NB4 (cell line): ENCODE results near the gene IFITM1.

Source experiments
- DNase-seq: peaks from one replicate; pipeline ENCODE4 v3.0.0; 2010; ENCODE audit warnings: low read depth
- H3K4me3 ChIP-seq: one replicate; pipeline ENCODE4 v1.5.1; 2011; ENCODE audit warnings: mild to moderate bottlenecking, low read depth, low read length, moderate library complexity
- MYC ChIP-seq: IDR thresholded peaks from 2 replicates; pipeline ENCODE4 v1.6.1; 2011; ENCODE audit warnings: low read depth, low read length
- POLR2A ChIP-seq: IDR thresholded peaks from 2 replicates; pipeline ENCODE4 v1.6.1; 2011; ENCODE audit warnings: mild to moderate bottlenecking; ENCODE audit not compliant: insufficient read length; ENCODE audit errors: extremely low read depth
- TF ChIP-seq, protein P1 (sequence below): IDR thresholded peaks from 2 replicates; pipeline ENCODE4 v1.6.1; 2011; ENCODE audit warnings: low read depth, low read length
- TF ChIP-seq, protein P2 (sequence below): IDR thresholded peaks from one replicate; pipeline ENCODE4 v1.5.1; 2012; ENCODE audit warnings: low read depth, low read length

IFITM1 gene

DNA sequence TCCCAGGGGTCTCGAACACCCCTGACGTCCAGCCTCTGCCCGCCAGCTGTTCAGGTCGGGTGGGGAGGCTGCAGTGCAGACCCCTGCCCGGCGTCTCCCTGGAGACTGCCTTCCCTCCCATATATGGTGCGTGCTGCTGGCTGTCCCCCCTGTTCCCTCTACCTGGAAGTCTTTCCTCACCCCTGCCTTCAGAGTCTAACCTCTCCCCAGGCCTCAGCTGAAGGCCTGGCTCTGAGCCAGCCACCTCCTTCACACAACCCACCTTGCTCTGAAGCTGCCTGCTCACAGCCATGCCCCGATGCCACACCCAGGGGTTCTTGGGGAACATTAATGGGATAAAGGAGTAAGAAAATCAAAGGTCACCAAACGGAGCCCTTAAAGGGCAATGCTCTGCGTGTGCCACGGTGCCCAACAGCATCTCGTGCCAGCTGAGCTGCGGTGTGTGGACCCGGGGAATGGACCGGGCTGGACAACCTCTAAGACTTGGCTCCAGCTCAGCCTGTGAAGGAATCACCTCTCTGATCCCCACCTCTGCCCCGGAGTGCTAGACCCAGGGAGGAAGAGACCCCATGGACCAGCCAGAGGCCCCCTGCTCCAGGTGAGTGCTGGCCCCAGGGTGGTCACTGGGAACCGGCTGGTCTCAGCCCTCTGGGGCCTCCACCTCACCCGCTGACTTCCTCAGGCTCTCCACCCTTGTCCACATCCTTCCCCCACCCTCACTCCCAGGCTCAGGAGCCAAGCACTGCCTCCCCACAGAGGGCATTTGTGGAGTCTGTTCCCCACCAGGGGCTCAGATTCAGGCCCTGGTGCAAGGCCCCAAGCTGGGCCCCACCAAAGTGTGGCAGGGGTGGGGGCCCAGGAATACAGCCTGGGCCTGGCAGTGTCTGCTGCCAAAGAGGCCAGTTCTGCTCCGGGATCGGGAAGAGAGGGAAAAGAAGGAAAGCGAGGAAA, 35.6 kb upstream of the IFITM1 start, which contains the start of gene NLRP6:
Gene NLRP6, plus strand, starts transcription at position 407 of the 951 bp plus-strand sequence. Its CDS starts 163 bp downstream, at position 570.
- no peak for TF ChIP-seq POLR2A
- TF ChIP-seq, protein P1, sequence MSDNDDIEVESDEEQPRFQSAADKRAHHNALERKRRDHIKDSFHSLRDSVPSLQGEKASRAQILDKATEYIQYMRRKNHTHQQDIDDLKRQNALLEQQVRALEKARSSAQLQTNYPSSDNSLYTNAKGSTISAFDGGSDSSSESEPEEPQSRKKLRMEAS: no peak
- no peak for TF ChIP-seq MYC
- TF ChIP-seq, protein P2, sequence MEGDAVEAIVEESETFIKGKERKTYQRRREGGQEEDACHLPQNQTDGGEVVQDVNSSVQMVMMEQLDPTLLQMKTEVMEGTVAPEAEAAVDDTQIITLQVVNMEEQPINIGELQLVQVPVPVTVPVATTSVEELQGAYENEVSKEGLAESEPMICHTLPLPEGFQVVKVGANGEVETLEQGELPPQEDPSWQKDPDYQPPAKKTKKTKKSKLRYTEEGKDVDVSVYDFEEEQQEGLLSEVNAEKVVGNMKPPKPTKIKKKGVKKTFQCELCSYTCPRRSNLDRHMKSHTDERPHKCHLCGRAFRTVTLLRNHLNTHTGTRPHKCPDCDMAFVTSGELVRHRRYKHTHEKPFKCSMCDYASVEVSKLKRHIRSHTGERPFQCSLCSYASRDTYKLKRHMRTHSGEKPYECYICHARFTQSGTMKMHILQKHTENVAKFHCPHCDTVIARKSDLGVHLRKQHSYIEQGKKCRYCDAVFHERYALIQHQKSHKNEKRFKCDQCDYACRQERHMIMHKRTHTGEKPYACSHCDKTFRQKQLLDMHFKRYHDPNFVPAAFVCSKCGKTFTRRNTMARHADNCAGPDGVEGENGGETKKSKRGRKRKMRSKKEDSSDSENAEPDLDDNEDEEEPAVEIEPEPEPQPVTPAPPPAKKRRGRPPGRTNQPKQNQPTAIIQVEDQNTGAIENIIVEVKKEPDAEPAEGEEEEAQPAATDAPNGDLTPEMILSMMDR: no peak
- H3K4me3 ChIP-seq: no peak within 1 kb of the TSS
- no peak for DNase-seq

DNA sequence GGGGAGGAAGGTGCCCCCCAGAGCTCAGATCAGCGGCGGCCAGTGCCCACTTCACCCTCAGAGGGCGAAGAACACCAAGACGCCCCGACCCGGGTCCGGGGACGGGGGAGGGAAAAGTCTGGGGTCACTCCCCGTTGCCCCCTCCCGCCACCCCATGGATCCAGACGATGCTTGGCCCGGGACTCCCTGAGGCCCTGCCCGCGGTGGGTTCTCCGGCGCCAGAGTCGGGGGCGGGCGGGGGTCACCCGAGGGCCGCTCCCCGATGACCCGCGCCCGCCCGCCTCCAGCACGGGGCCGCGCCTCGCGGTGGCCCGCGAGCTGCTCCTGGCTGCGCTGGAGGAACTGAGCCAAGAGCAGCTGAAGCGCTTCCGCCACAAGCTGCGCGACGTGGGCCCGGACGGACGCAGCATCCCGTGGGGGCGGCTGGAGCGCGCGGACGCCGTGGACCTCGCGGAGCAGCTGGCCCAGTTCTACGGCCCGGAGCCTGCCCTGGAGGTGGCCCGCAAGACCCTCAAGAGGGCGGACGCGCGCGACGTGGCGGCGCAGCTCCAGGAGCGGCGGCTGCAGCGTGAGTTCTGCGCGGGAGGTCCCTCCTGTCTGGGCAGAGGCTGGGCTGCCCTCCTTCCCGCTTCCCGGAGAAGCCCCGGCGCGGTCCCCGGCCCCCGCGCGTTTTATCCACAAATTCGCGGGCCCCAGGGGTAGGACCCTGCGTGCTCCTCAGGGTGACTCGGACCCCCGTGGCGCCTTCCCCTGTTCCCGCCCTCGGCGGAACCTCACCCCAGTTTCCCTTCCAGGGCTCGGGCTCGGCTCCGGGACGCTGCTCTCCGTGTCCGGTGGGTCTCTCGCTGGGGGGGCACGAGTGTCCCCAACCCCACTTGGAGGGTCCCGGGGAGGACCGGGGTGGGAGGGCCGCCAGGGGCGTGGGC, 34.5 kb upstream of the IFITM1 start:
- H3K4me3 ChIP-seq: no peak overlapping the region
- no peak for TF ChIP-seq MYC
- TF ChIP-seq, protein P1: no peak
- no peak for TF ChIP-seq POLR2A
- TF ChIP-seq, protein P2: no peak
- DNase-seq: no peak

DNA sequence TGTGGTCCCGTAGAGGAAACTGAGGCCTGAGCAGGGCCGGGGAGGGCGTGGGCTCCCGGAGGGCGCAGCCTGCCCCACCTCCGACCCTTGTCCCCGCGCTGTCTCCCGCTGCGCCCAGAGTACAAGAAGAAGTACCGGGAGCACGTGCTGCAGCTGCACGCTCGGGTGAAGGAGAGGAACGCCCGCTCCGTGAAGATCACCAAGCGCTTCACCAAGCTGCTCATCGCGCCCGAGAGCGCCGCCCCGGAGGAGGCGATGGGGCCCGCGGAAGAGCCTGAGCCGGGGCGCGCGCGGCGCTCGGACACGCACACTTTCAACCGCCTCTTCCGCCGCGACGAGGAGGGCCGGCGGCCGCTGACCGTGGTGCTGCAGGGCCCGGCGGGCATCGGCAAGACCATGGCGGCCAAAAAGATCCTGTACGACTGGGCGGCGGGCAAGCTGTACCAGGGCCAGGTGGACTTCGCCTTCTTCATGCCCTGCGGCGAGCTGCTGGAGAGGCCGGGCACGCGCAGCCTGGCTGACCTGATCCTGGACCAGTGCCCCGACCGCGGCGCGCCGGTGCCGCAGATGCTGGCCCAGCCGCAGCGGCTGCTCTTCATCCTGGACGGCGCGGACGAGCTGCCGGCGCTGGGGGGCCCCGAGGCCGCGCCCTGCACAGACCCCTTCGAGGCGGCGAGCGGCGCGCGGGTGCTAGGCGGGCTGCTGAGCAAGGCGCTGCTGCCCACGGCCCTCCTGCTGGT, 33.7 kb upstream of the IFITM1 start:
- H3K4me3 ChIP-seq: no peak overlapping the region
- no peak for DNase-seq
- TF ChIP-seq MYC (no peak), POLR2A (no peak)
- TF ChIP-seq, protein P1: no peak
- TF ChIP-seq, protein P2: no peak

DNA sequence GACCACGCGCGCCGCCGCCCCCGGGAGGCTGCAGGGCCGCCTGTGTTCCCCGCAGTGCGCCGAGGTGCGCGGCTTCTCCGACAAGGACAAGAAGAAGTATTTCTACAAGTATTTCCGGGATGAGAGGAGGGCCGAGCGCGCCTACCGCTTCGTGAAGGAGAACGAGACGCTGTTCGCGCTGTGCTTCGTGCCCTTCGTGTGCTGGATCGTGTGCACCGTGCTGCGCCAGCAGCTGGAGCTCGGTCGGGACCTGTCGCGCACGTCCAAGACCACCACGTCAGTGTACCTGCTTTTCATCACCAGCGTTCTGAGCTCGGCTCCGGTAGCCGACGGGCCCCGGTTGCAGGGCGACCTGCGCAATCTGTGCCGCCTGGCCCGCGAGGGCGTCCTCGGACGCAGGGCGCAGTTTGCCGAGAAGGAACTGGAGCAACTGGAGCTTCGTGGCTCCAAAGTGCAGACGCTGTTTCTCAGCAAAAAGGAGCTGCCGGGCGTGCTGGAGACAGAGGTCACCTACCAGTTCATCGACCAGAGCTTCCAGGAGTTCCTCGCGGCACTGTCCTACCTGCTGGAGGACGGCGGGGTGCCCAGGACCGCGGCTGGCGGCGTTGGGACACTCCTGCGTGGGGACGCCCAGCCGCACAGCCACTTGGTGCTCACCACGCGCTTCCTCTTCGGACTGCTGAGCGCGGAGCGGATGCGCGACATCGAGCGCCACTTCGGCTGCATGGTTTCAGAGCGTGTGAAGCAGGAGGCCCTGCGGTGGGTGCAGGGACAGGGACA, 32.9 kb upstream of the IFITM1 start:
- no peak for DNase-seq
- TF ChIP-seq, protein P2: no peak
- TF ChIP-seq MYC: no peak
- TF ChIP-seq POLR2A: no peak
- TF ChIP-seq, protein P1: no peak
- H3K4me3 ChIP-seq: no peak overlapping the region
